ENCODE data around the gene SMAD7.

Gene SMAD7

GRCh38 chr18:48959921-48960920, 9.5 kb upstream of the SMAD7 start:
- DNase-seq = no peak

GRCh38 chr18:48959551-48959920, 8.8 kb upstream of the SMAD7 start:
- no peak for DNase-seq

DNA sequence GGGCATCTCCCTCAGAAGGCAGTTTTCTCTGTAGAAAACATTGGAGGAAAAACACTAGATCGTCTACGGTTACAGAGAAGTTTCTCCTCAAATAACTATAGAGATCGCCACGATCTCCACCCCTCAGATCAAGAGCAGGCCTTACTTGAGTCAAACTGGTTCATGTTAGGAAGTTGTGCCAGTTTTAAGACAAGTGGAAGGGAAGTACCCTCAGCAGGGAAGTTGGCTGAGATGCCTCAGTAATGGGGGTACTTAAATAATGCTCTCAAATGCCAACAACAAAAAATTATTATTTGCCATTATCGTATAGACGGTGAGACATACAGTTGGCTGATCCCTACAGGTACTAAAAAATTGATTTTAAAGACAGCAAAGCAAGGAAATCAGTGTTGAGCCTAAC, 8.2 kb upstream of the SMAD7 start:
- no peak for DNase-seq

- DNase-seq = no peak
These were observed 6.9 kb upstream of the SMAD7 start for GRCh38 chr18:48957616-48958015.

- DNase-seq = peak; percentile 6
These were observed 6.4 kb upstream of the SMAD7 start for GRCh38 chr18:48957136-48957535.

DNA sequence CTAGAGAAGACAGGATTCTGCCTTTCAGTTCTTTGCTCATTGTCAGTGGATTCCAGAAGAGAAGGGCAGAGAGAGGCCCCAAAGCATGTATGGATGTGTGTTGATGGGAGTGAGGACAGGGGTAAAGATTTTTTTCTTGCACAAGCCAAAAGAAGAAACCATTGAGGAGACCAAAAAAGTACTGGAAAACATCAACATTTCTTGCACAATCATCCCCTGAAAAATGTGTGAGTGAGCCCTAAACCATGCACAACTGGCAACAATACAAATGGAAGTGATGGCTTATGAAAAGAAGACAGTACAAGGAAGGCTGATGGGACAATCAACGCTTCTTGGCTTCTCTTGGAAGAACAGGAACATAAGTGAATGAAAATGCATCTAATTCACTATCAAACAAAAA, 5.6 kb upstream of the SMAD7 start:
- DNase-seq = no peak

GRCh38 chr18:48955830-48956261, 5.1 kb upstream of the SMAD7 start:
- no peak for DNase-seq

DNA sequence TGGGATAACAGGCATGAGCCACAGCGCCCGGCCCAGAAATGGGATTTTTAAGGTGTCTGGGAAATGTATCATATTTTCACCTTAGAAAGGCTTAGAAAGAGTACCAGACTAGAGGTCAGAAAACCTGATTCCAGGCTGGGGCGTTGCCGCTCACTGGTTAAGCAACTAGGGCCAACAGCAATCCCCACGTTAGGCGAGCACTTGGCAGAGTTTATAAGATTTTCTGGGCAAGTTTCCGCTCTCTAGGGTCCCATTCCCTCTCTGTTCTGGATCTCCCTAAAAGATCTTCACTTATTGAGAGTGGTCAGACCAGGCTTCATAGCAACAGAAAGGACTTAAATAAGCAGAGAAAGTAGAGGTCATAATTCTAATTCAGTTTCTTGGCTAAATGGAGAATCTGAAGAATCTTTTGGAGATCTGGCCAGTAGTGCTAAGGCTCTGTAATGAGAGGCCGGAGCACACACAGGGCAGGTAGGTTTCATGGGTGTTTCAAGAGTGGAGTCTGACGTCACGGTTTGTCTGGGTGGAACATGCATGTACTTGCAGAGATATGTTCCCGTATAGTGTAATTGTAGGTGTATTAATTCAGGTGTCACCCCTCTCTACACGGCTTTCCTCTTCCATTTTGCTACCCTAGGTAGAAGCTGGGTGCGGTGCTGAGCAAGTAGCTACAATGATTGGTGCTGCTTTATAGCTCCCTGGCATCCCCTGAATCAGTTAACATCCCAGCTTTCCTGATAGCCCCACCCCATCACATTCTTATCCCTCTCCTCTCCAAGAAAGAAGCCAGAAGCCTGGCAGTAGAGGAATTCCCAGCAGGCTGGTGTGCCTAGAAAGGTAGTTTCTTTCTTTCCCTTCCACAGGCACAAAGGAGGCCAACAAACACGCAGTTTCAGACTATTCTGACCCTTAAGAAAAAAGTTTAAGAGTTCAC, 4.4 kb upstream of the SMAD7 start:
- DNase-seq = peak; percentile 51

- no peak for DNase-seq
These were observed 2.4 kb upstream of the SMAD7 start for GRCh38 chr18:48953104-48953706.

- DNase-seq = peak; percentile 91
These were observed 1.7 kb upstream of the SMAD7 start for GRCh38 chr18:48952287-48953103.

DNA sequence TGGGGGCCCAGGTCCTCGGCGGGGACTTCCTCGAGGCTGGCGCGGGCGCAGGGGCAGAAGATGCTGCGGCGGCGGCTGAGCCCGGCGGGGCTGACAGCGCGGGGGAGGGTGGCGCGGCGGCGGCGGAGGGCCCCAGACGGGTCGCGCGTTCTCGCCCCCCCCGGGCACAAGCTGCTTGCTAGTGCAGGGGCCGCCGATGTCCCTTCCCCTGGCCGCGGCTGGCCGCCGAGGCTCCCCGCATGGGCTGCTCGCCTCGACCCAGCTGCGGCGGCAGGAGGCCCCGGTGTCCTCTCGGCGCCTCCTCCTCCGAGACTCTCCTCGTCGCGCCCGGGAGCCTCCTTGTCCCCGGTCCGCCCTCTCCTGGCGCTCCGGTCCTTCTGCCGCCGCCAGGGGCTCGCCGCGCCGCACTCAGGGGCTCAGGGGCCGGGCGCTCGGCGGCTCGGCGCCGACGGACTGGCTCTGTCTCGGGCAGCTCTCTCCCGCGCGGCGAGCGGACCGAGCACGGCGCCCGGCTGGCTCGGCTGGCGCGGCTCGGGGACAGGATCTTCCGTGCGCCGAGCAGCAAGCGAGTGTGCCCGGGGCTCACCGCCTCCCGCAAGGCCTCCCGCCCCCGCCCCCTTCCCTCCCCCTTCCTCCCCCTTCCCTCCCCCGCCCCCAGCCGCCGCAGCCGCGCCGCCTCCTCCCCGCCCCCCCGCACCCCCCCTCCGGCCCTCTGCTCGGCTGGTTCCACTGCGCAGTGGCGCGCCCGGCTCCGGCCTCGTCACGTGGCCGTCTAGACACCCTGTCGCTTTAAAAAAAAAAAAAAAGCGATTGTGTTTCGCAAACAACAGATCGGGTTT, 902 bp upstream of the SMAD7 start:
- peak; percentile 90 for DNase-seq

DNA sequence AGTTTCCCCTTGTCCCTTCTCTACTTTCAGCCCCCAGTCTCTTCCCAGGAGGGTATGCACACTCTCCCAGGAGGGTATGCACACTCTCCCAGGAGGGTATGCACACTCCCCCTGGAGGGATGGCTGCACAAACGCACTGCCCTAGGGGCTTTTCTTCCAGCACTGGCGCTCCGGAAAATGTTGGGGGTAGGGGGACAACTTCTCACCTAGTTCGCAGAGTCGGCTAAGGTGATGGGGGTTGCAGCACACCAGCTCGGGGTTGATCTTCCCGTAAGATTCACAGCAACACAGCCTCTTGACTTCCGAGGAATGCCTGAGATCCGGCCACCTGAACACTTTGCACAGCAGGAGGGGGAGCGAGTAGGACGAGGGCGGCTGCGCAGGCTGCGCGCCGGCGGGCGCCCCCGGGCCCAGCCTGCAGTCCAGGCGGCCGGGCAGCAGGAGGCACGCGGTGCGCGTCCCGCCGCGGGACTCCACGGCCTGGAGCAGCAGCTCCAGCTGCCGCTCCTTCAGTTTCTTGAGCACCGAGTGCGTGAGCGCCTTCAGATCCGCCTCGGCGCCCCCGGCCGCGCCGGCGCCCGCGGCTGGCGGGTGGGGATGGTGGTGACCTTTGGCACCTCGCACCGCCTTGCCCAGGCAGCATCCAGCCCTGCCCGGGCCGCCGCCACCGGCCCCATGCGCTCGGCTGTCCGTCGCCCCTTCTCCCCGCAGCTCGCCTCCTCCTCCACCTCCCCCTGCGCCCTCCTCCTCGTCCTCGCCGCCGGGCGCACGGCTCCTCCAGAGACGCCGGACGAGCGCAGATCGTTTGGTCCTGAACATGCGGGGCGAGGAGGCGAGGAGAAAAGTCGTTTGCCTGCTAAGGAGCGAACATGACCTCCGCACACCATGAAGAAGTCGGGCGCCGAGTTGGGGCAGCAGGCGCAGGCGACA, 894 bp downstream of the SMAD7 start:
- DNase-seq = peak; percentile 58

- no peak for DNase-seq
These were observed 1.6 kb downstream of the SMAD7 start for GRCh38 chr18:48949050-48949605.

DNA sequence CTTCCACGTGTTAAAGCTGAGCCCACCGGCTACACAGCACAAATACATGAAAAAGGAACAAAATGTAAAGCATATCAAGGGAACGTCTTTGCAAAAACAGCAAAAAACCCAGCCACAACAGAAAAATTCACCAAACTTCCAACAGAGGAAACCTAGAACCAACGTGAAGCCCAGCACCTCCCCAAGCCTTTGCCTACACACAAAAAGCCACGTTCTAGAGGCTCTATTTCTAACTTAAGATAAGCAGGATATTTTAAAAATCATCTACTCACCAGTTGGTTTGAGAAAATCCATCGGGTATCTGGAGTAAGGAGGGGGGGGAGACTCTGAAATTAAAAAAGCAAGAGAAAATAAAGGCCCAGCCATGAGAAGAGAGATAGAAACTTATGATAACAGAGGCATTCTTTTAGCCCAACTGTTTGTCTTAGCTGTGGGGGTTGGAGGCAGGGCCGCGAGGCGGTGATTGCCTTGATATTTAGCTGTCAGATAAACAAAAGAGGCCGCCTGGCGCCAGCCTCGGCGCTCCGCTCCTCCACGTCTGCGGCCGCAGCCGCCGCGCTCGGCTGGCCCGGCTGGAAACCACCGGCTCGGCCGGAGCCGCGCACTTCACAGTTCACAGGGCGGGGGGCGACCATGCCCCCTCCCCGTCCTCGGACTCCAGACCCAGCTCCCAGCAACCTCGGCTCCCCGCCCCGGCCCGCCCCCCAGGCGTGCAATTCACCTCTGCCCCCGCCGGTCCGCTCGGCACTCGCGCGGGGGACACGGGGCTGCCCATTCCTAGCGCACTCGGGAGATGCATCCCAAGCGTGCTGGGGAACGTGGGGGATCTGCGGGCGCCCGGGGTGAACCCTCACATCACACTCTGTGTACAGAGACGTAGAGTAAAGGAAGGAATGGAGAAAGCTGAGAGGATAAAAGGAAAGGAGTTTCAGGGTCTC, 2.4 kb downstream of the SMAD7 start:
- peak; percentile 56 for DNase-seq

DNA sequence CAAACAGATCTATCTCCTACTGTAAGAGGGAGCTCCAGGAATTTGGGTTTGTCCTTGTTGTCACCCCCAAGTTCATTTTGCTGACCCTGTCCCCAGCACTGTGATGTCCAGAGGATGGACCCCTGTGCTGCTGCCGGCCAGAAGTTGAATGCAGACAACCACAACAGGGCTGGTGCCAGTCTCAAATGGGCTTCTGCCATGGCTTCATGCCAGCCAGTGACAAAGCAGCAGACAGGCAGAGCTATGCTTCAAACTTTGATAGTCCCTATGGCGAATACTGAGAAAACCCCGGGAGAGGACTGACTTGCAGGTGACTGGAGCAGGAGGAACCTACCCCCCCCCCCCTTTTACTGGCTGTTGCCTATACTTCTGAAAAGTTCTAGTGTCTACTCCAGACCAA, 3.2 kb downstream of the SMAD7 start:
- DNase-seq = peak; percentile 65

GRCh38 chr18:48947092-48947491, 3.7 kb downstream of the SMAD7 start:
- DNase-seq = no peak

DNA sequence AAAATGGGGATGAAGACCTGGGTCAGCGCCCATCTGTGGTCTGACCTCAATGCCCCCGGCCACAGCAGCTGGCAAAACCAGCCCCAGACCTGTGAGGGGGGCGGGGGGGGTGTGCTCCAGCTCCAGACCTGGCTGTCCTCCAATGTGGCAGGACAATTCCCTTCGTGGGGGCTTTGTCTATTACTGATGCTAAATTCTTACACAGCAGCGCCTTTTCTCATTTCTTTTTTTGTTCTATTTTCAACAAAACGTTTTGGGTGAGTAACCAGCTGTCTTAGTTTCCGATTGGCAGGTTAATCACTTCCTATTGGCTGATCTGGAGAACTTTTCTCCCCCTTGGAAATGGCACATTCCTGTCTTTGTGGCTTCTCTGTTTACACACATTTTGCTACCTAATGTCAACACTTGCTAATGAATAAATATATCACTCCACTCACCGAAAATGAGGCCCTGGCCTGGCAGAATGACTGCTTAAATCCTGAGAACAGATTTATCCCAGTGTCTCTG, 4.4 kb downstream of the SMAD7 start:
- peak; percentile 53 for DNase-seq

DNA sequence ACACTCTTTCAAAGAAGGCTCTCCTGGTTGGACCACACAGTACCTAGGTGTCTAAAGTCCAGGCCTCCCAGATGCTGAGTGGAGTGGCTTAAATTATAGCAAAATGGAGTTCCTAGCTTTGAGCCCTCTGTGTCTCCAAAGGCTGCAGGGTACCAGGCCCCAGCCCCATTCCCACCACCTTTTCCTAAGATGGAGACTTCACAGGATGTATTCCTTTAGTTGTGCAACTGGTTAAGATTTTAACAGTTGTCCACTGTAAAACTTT, 4.9 kb downstream of the SMAD7 start:
- no peak for DNase-seq

GRCh38 chr18:48944634-48945033, 6.1 kb downstream of the SMAD7 start:
- DNase-seq = no peak
